Trophoblast cell (in vitro differentiated cells and primary cell): ENCODE results near the gene PEAK3.
A peak's percentile ranks its signal among the peaks of the same experiment; 100 is the strongest.

ENCODE experiments used
- DNase-seq, 2 donors: peaks; one replicate each; pipeline ENCODE4 v3.0.0-alpha.2; 2016
- H2AFZ ChIP-seq: 2 replicates; pipeline ENCODE4 v1.6.1; 2013; ENCODE audit warnings: low read length, moderate library complexity, mild to moderate bottlenecking; ENCODE audit not compliant: insufficient read depth, poor library complexity
- H2AK5ac ChIP-seq: 2 replicates; pipeline ENCODE4 v1.6.1; 2013; ENCODE audit warnings: mild to moderate bottlenecking, low read length
- H2BK120ac ChIP-seq: 2 replicates; pipeline ENCODE4 v1.6.1; 2013; ENCODE audit warnings: low read length, mild to moderate bottlenecking, moderate library complexity; ENCODE audit not compliant: insufficient read depth, poor library complexity
- H2BK12ac ChIP-seq: 2 replicates; pipeline ENCODE4 v1.6.1; 2013; ENCODE audit warnings: mild to moderate bottlenecking, low read length, moderate library complexity
- H2BK5ac ChIP-seq: 2 replicates; pipeline ENCODE4 v1.6.1; 2013; ENCODE audit warnings: low read length, low read depth, moderate library complexity, mild to moderate bottlenecking; ENCODE audit not compliant: poor library complexity
- H3K14ac ChIP-seq: 2 replicates; pipeline ENCODE4 v1.6.1; 2013; ENCODE audit warnings: mild to moderate bottlenecking, low read length
- H3K18ac ChIP-seq: 2 replicates; pipeline ENCODE4 v1.6.1; 2013; ENCODE audit warnings: mild to moderate bottlenecking, low read length
- H3K23ac ChIP-seq: 2 replicates; pipeline ENCODE4 v1.6.1; 2013; ENCODE audit warnings: low read length
- H3K27ac ChIP-seq: 2 replicates; pipeline ENCODE4 v1.5.1; 2013; ENCODE audit warnings: low read depth, mild to moderate bottlenecking, inconsistent platforms, low read length, moderate library complexity
- H3K27me3 ChIP-seq: 2 replicates; pipeline ENCODE4 v1.6.1; 2013; ENCODE audit warnings: inconsistent platforms, mild to moderate bottlenecking, low read length, moderate library complexity; ENCODE audit not compliant: insufficient read depth
- H3K36me3 ChIP-seq, 2 experiments: 1 replicate in 1 of 2; 2 replicates in 1 of 2; pipeline ENCODE4 v1.6.1; 2013; ENCODE audit warnings: low read length in 2 of 2, mild to moderate bottlenecking in 2 of 2, moderate library complexity in 1 of 2; ENCODE audit not compliant: insufficient read depth in 2 of 2, control insufficient read depth in 1 of 2
- H3K4ac ChIP-seq: 2 replicates; pipeline ENCODE4 v1.6.1; 2013; ENCODE audit warnings: low read depth, mild to moderate bottlenecking, low read length, moderate library complexity
- H3K4me1 ChIP-seq, 2 experiments: 1 replicate in 1 of 2; 2 replicates in 1 of 2; pipeline ENCODE4 v1.6.1; 2013; ENCODE audit warnings: low read length in 2 of 2, mild to moderate bottlenecking in 2 of 2, moderate library complexity in 1 of 2; ENCODE audit not compliant: insufficient read depth in 2 of 2, control insufficient read depth in 1 of 2
- H3K4me2 ChIP-seq: 2 replicates; pipeline ENCODE4 v1.6.1; 2013; ENCODE audit warnings: inconsistent platforms, mild to moderate bottlenecking, low read length, moderate library complexity
- H3K4me3 ChIP-seq: 2 replicates; pipeline ENCODE4 v1.5.1; 2013; ENCODE audit warnings: mild to moderate bottlenecking, low read depth, low read length, inconsistent platforms
- H3K79me1 ChIP-seq: one replicate; pipeline ENCODE4 v1.6.1; 2013; ENCODE audit warnings: low read length
- H3K79me2 ChIP-seq: 2 replicates; pipeline ENCODE4 v1.6.1; 2013; ENCODE audit warnings: low read length, mild to moderate bottlenecking; ENCODE audit not compliant: control insufficient read depth, insufficient read depth, poor library complexity
- H3K9ac ChIP-seq: 2 replicates; pipeline ENCODE4 v1.6.1; 2013; ENCODE audit warnings: mild to moderate bottlenecking, low read length
- H3K9me3 ChIP-seq: 2 replicates; pipeline ENCODE4 v1.6.1; 2013; ENCODE audit warnings: low read depth, mild to moderate bottlenecking, control low read depth, inconsistent platforms, low read length; ENCODE audit not compliant: insufficient read depth
- H4K12ac ChIP-seq: 2 replicates; pipeline ENCODE4 v1.6.1; 2013; ENCODE audit warnings: low read depth, mild to moderate bottlenecking, low read length, moderate library complexity
- H4K8ac ChIP-seq: 2 replicates; pipeline ENCODE4 v1.6.1; 2013; ENCODE audit warnings: low read depth, mild to moderate bottlenecking, low read length, moderate library complexity
- H4K91ac ChIP-seq: one replicate; pipeline ENCODE4 v1.6.1; 2013; ENCODE audit warnings: low read depth, mild to moderate bottlenecking, low read length, moderate library complexity
- WGBS: extraction: QIAGEN DNeasy Blood & Tissue Kit; methylation state at CpG from one replicate; pipeline ENCODE4 v1.1.7; 2013; ENCODE audit warnings: missing lambda C conversion rate; ENCODE audit not compliant: insufficient read length, insufficient coverage; ENCODE audit errors: extremely low coverage; 5-methylcytosine and 5-hydroxymethylcytosine counted together

Gene PEAK3

DNA sequence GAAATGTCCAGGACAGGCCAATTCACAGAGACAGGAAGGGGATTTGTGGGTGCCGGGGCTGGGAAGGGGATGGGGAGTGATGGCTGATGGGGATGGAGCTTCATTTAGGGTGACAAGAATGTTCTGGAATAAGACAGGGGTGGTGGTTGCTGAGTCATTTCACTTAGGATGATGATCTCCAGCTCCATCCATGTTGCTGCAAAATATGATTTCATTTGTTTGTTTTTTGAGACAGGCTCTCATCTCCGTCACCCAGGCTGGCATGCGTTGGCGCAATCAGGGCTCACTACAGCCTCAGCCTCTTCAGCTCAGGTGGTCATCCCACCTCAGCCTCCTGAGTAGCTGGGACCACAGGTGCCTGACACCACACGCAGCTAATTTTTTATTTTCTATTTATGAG is 22.6 kb downstream of the PEAK3 start:
- Histone ChIP-seq H3K23ac (no peak overlapping the region), H4K12ac (no peak overlapping the region), H2BK120ac (no peak overlapping the region), H2BK12ac (no peak overlapping the region), H3K27me3 (no peaks in the 10 kb centered on the region), H3K4me2 (no peak overlapping the region), H2AK5ac (no peak overlapping the region), H3K27ac (no peak overlapping the region), H3K9me3 (peaks cover 2% of the 10 kb centered on the region), H3K36me3 (no peaks in the 10 kb centered on the region), H4K91ac (no peak overlapping the region), H3K4me1 (no peaks in the 10 kb centered on the region), H3K4ac (no peak overlapping the region), H3K18ac (no peak overlapping the region), H2AFZ (no peak overlapping the region), H3K79me1 (no peaks in the 10 kb centered on the region), H3K14ac (no peak overlapping the region), H4K8ac (no peak overlapping the region), H3K4me3 (no peak overlapping the region), H3K79me2 (no peaks in the 10 kb centered on the region), H3K9ac (no peak overlapping the region), H2BK5ac (no peak overlapping the region)
- no CpG with 5 or more reads among the region's 5 CpGs for WGBS
- no peak for DNase-seq

DNA sequence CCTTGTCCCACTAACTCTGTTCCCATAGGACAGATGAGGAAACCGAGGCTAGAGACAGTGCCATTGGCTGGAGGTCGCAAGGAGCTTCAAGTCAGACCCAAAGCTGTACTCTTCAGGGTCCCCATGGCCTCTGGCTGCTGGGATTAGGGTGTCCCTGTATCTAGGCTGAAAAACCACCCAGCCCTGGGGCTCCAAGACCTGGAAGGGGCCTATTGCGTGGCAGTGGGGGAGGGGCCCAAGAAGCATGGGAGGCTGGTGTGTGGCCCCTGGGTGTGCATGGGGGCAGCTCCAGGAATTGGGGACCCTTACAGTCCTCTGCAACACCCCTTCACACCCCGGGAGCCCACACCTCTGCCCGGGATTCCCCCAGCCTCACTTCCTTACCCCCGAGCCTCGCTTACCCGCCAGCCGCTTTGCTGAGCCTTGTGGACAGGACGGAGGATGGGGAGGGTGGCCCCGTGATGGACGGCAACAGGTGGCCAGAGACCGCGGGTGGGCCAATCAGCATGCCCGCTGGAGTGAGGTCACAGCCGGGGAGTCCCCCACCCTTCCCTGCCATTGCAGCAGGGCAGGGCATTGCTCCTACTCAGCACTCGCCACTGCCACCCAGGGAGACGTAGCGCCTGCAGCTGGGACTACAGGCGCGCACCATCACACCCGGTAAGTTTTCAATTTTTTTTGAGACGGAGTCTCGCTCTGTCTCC is 25.8 kb downstream of the PEAK3 start, which contains the start of gene JSRP1:
Gene JSRP1 (minus strand): TSS at position 436 of the 704 bp plus-strand sequence. CDS start 1,103 bp downstream, outside the sequence.
- Histone ChIP-seq H3K4me3 (no peak within 1 kb of the TSS), H3K36me3 (peaks cover 0 to 2% of the 10 kb centered on the region in 2 experiments), H4K8ac (no peak within 1 kb of the TSS), H2BK120ac (no peak within 1 kb of the TSS), H2BK12ac (no peak within 1 kb of the TSS), H3K27me3 (peaks cover 4% of the 10 kb centered on the region), H3K4me1 (peaks cover 6 to 9% of the 10 kb centered on the region in 2 experiments), H3K79me1 (no peaks in the 10 kb centered on the region), H2AK5ac (no peak within 1 kb of the TSS), H3K9me3 (peaks cover 5% of the 10 kb centered on the region), H3K4ac (no peak within 1 kb of the TSS), H3K9ac (no peak within 1 kb of the TSS), H4K91ac (no peak within 1 kb of the TSS), H3K79me2 (no peaks in the 10 kb centered on the region), H3K18ac (no peak within 1 kb of the TSS), H2BK5ac (no peak within 1 kb of the TSS), H4K12ac (no peak within 1 kb of the TSS), H2AFZ (no peak within 1 kb of the TSS), H3K4me2 (no peak within 1 kb of the TSS), H3K23ac (no peak within 1 kb of the TSS), H3K27ac (no peak within 1 kb of the TSS), H3K14ac (no peak within 1 kb of the TSS)
- peak in 1 of 2 donors; percentile 45 for DNase-seq
- WGBS = no CpG with 5 or more reads among the region's 24 CpGs

DNA sequence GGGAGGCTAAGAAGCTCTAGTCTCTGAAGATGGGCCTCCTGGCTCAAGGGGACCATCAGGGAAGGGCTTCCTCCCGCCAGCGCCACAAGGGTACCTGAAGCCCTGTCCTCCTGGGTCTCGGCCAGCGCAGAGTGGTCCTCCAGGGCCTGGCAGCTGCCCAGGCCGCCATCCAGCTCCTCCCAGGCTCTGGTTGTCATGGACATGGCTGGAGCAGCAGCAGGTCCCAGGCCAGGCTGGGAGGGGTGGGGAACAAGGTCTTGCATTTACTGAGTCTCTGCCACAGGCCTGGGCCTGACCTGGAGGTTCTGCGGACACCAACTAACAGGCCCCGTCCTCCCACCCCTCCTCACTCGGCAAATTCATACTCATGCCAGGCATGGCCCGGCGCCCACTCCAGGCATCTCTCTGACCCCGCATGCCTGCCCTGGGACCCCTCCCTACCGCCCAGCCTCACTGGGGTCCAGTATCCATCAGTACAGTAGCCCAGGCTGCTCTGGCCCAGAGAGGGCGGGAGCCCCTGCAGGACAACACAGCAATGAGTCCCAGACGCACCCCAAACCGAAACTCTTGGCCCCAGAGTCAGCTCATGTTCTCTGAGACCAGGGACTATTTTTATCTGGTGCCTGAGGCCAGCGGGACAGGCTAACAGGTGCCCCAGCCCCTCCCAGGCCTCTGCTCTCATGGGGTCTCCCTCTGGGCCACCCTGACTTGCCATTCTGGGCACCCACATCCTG is 26.7 kb downstream of the PEAK3 start:
- Histone ChIP-seq H3K23ac (no peak overlapping the region), H2BK12ac (no peak overlapping the region), H3K9ac (no peak overlapping the region), H2BK120ac (no peak overlapping the region), H4K91ac (no peak overlapping the region), H3K4me1 (peaks cover 6 to 9% of the 10 kb centered on the region in 2 experiments), H3K36me3 (peaks cover 0 to 2% of the 10 kb centered on the region in 2 experiments), H3K18ac (no peak overlapping the region), H2BK5ac (no peak overlapping the region), H3K79me2 (no peaks in the 10 kb centered on the region), H3K14ac (no peak overlapping the region), H4K8ac (no peak overlapping the region), H2AK5ac (no peak overlapping the region), H3K4ac (no peak overlapping the region), H3K4me2 (no peak overlapping the region), H3K4me3 (no peak overlapping the region), H3K9me3 (peaks cover 5% of the 10 kb centered on the region), H3K79me1 (no peaks in the 10 kb centered on the region), H3K27ac (no peak overlapping the region), H3K27me3 (peaks cover 4% of the 10 kb centered on the region), H4K12ac (no peak overlapping the region), H2AFZ (no peak overlapping the region)
- WGBS = no CpG with 5 or more reads among the region's 16 CpGs
- DNase-seq = no peak

DNA sequence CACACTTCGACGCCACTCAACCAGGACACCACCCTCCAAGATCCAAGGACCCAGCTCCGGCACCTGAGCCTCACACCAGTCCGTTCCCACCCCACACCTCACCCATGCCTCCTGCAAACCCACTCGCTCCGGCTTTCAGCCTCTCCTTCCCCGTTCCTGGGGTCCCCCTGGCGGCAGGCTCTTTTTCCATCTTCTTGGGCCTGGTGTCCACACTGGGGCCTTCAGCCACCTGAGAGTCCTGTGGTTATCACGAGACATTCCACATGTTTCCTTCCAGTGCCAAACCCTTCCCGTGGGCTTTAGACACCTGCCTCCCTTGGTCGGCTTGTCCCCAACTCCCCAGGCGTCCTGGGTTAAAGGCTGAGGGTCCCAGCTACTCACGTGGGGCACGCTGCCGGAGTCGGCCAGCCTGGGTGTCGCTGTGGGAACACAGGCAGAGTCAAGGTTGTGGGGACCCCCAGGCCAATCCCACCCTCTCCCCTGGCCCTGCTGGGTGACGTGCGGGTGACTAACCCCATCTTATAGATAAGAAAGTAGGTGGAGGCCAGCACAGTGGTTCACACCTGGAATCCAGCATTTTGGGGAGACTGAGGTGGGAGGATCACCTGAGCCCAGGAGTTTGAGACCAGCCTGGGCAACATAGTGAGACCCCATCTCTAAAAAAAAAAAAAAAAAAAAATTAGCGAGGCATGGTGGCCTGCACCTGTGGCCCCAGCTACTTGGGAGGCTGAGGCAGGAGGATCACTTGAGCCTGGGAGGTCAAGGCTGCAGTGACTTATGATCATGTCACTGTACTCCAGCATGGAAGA is 27.7 kb downstream of the PEAK3 start:
- no peaks in the 10 kb centered on the region for H3K79me2 ChIP-seq
- no peak overlapping the region for H2BK120ac ChIP-seq
- no peak overlapping the region for H2BK5ac ChIP-seq
- H3K36me3 ChIP-seq = peaks cover 0 to 3% of the 10 kb centered on the region in 2 experiments
- peaks cover 4% of the 10 kb centered on the region for H3K27me3 ChIP-seq
- H3K4me2 ChIP-seq = peak overlapping the region; percentile 40
- no peak overlapping the region for H4K91ac ChIP-seq
- no peak overlapping the region for H2AFZ ChIP-seq
- no peak overlapping the region for H4K12ac ChIP-seq
- H3K14ac ChIP-seq = no peak overlapping the region
- no peaks in the 10 kb centered on the region for H3K79me1 ChIP-seq
- no peak overlapping the region for H3K4me3 ChIP-seq
- H4K8ac ChIP-seq = no peak overlapping the region
- no peak overlapping the region for H3K18ac ChIP-seq
- H3K27ac ChIP-seq = no peak overlapping the region
- H3K4me1 ChIP-seq = peaks cover 6 to 9% of the 10 kb centered on the region in 2 experiments
- H3K9me3 ChIP-seq = peaks cover 5% of the 10 kb centered on the region
- DNase-seq = peak in 1 of 2 donors; percentile 44
- H3K9ac ChIP-seq = no peak overlapping the region
- H3K4ac ChIP-seq = no peak overlapping the region
- no peak overlapping the region for H2AK5ac ChIP-seq
- WGBS = no CpG with 5 or more reads among the region's 20 CpGs
- no peak overlapping the region for H3K23ac ChIP-seq
- no peak overlapping the region for H2BK12ac ChIP-seq
